GM18499 (cell line): Measurements from ENCODE around the gene UBC.

Experiments used
- ATAC-seq: cut with Tn5 transposase; IDR thresholded peaks from one replicate; pipeline ENCODE4 v1.9.1; 2021; ENCODE audit warnings: moderate number of reproducible peaks; ENCODE audit not compliant: insufficient read depth, unreplicated experiment

Gene UBC

GRCh38 chr12:124914392-124915238 is at the start of gene UBC:
Gene UBC, minus strand, starts transcription at chr12:124914650. Its CDS starts 879 bp downstream, at chr12:124913771.
- ATAC-seq: no peak

GRCh38 chr12:124963211-124963610 is 48.8 kb upstream of the UBC start:
- no peak for ATAC-seq

GRCh38 chr12:124961055-124961454 is 46.6 kb upstream of the UBC start:
- ATAC-seq: no peak

- ATAC-seq: no peak
These were observed 42.1 kb upstream of the UBC start for GRCh38 chr12:124956571-124956970.

DNA sequence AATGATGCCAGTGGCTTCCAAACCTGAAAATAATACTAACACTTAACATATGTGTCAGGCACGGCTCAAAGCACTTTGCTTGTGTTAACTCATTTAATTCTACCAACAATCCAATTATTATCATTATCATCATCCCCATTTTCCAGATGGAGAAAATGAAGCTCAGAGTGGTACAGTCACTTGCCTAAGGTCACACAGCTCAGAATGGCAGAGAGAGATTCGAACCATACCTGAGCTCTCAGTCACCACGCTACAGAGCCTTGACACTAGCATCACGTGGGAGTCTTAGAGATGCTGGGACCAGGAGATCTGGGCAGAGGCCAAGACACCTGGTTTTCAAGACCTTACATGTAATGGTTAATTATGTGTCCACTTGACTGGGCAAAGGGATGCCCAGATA is 40.3 kb upstream of the UBC start:
- no peak for ATAC-seq

DNA sequence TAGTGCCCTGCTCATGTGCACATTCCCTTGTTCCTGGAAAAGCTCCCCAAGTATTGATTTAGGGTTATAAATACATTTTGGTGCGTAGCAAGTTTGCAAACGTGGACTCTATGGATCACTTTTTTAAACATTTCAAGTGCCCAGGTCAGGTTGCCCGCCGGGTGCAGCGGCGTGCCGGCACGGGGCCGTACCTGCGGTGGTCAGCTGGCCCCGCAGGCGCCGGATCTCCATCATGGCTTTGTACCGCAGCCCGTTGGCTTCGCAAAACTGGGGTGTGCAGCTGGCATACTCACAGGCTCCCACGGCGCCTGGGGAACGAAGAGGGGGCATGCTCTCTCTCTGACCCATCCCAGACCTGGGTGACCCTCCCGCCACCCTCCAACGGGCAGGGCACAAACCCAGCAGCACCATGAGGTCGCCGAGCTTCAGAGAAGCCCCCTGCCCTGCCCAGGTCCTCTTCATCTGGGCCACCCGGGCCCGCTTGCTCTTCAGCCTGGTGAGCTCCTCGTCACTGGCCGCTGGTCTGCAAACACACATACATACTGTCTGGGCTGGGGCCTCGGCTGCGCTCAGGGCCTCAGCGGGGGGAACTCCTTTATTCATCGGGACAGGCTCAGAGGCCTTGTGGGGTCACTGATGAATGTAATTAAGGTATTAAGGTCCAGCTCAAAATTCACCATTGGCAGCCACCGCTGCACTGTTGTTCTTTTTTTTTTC is 39.4 kb upstream of the UBC start:
- ATAC-seq: no peak

GRCh38 chr12:124952801-124953200 is 38.4 kb upstream of the UBC start:
- no peak for ATAC-seq

DNA sequence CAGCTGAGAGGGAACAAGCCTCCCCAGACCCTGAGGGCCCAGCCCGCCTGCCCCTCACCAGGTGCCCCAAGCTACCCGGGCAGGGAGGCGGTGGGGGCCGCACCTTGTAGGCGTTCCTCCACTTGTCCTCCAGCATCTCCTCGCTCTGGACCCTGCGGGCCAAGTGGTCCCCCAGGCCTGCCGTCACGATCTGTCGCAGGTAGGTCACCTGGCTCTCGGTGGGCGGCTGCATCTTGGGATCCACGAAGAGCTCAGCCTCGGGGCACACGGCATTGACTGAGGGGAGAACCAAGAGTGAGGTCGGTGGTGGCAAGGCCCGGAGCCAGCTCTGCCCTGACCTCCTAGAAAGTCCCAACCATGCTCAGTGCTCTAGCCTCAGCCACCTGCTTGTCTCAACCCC is 37.8 kb upstream of the UBC start:
- ATAC-seq: no peak

- no peak for ATAC-seq
These were observed 35.6 kb upstream of the UBC start for GRCh38 chr12:124949779-124950728.

DNA sequence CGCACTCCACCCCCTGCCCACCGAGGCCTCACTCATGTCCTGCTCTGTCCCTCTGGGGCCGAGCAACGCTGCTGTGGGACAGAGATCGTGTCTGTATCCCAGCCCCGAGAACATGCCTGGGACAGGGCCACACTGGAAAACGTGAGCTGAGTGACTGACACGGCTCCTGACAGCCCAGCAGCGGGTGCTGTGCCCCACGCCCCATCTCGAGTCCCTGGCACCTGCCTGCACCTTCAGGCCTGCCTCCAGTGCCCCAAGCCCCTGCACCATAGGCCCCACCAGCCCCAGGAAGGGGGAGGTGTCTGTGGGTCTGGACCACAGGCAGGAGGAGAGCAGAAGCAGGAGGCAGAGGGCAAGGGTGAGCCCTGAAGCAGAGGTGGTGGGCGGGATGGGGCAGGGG is 34.6 kb upstream of the UBC start:
- ATAC-seq: no peak

- ATAC-seq: no peak
These were observed 33.3 kb upstream of the UBC start for GRCh38 chr12:124947561-124948398.

GRCh38 chr12:124947013-124947412 is 32.6 kb upstream of the UBC start:
- no peak for ATAC-seq

- ATAC-seq: no peak
These were observed 32.0 kb upstream of the UBC start for GRCh38 chr12:124946447-124946793.

GRCh38 chr12:124941170-124941527 is 26.7 kb upstream of the UBC start:
- ATAC-seq: no peak

GRCh38 chr12:124940393-124941169 is 26.1 kb upstream of the UBC start:
- no peak for ATAC-seq

DNA sequence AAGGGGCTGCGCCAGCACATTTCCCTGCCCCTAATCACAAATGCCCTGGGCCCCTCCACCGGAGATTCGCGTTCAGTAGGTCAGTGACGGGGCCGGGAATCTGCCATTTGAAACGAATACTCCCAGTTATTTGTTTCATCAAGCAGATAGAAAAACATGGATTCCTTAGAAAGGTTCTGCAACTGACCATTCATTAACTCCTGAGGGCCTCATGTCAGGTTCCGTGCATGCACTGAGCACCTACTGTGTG is 25.6 kb upstream of the UBC start:
- peak; percentile 10 for ATAC-seq

DNA sequence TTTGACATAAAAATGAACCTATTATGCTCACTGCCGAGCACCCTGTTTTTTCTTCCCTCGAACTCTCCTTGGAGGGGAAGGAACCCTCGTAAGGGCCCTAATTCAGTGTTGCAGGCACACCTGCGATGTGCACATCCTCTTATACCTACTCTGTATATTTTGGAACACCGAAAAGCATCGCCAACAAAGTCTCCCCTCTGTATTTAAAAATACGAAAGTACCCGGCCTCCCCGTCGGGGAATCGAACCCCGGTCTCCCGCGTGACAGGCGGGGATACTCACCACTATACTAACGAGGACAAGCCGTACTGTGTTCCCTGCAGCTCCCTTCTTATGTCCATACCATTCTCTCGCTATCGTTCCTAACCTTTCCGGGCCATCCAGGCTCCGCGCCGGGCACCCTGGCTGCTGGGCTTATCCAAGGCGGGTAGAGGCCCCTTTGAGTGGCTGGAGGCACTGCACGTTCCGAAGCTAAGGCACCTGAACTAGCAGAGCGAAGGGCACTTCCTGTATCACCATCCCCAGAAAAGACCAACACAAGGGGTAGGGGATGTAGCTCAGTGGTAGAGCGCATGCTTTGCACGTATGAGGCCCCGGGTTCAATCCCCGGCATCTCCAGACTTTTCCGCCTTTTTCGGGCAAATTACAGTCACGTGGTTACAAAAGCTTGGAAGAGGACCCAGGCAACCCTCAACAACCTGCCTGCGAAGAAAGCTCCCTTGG is 25.1 kb upstream of the UBC start:
- peak; percentile 52 for ATAC-seq

- peak; percentile 17 for ATAC-seq
These were observed 24.6 kb upstream of the UBC start for GRCh38 chr12:124939079-124939420.

DNA sequence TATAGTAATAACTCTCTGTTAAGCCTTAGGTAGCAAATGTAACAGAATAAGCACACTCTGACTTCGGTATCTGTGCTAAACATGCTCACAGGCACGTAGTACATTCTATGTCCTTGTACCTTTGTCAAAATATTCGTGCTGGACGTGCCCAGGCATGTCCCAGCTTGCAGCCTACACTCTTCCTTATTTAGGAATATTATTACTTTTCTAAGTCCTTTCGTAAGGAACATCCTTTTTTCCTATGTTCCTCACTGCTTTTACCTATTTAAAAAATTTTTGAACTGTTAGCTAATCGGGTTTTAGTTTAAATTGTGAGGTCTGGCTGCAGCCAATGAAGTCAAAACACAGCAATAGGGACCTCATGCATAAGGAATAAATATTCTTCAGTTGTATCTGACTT is 24.1 kb upstream of the UBC start:
- ATAC-seq: no peak
